IMR-90 (cell line): ENCODE data around the gene PTPRN2. TPM values are rescaled to one million over a fixed set of nuclear protein-coding genes. Genes with fewer than 3 reads are reported as not detected.

ENCODE experiments used
- ATAC-seq: fragments of 200-7000 bp; cut with Tn5 transposase; 2 replicates; pipeline ENCODE4 v1.9.1; 2020; ENCODE audit warnings: low read depth, mild to moderate bottlenecking, moderate library complexity
- BruUV-seq: library from RNA; stranded (reverse); fragments of 400-500 nt; replicated peaks from 2 replicates; lab custom pipeline; 2021; lab: Mats Ljungman, UMichigan
- CTCF ChIA-PET: fragments of 300-600 bp; formaldehyde crosslinking; extraction: SDS; loops from one replicate; lab custom pipeline; 2021; ENCODE audit warnings: antibody characterized with exemption; lab: Yijun Ruan, JAX
- POLR2A ChIA-PET: fragments of 300-600 bp; sonication (Branson Sonifier 250); formaldehyde crosslinking; loops from one replicate; lab custom pipeline; 2022; ENCODE audit warnings: antibody characterized with exemption; ENCODE audit not compliant: unreplicated experiment; lab: Charles Lee
- DNase-seq: peaks from one replicate; pipeline ENCODE4 v3.0.0; 2013
- H2AFZ ChIP-seq: replicated peaks from 2 replicates; pipeline ENCODE3; 2013; ENCODE audit warnings: low read length, mild to moderate bottlenecking; ENCODE audit not compliant: poor library complexity
- H2AK5ac ChIP-seq: 2 replicates; pipeline ENCODE4 v1.6.1; 2013; ENCODE audit warnings: low read depth, low read length, inconsistent platforms
- H2AK9ac ChIP-seq: replicated peaks from 2 replicates; pipeline ENCODE3; 2013; ENCODE audit warnings: mild to moderate bottlenecking, low read depth, low read length, moderate library complexity; ENCODE audit not compliant: poor library complexity
- H2BK120ac ChIP-seq: 2 replicates; pipeline ENCODE4 v1.6.1; 2013; ENCODE audit warnings: low read depth, low read length, inconsistent platforms
- H2BK15ac ChIP-seq: 3 replicates; pipeline ENCODE4 v1.6.1; 2013; ENCODE audit warnings: low read depth, low read length, inconsistent platforms
- H2BK20ac ChIP-seq: 2 replicates; pipeline ENCODE4 v1.6.1; 2013; ENCODE audit warnings: low read depth, mild to moderate bottlenecking, inconsistent platforms, low read length, moderate library complexity
- H2BK5ac ChIP-seq: 2 replicates; pipeline ENCODE4 v1.6.1; 2013; ENCODE audit warnings: mild to moderate bottlenecking, low read depth, low read length, inconsistent platforms; ENCODE audit not compliant: poor library complexity, severe bottlenecking
- H3K14ac ChIP-seq: replicated peaks from 2 replicates; pipeline ENCODE4 v1.6.1; 2013; ENCODE audit warnings: low read depth, low read length, inconsistent platforms
- H3K18ac ChIP-seq: 2 replicates; pipeline ENCODE4 v1.6.1; 2013; ENCODE audit warnings: low read depth, low read length, control low read depth
- H3K23ac ChIP-seq: 2 replicates; pipeline ENCODE4 v1.6.1; 2013; ENCODE audit warnings: low read depth, low read length, inconsistent platforms
- H3K27ac ChIP-seq: 2 replicates; pipeline ENCODE4 v1.5.1; 2013; ENCODE audit warnings: mild to moderate bottlenecking, control low read depth, low read length; ENCODE audit not compliant: insufficient read depth
- H3K27me3 ChIP-seq: 2 replicates; pipeline ENCODE4 v1.6.1; 2013; ENCODE audit warnings: low read length; ENCODE audit not compliant: control insufficient read depth, insufficient read depth
- H3K36me3 ChIP-seq: 2 replicates; pipeline ENCODE4 v1.6.1; 2013; ENCODE audit warnings: low read length, mixed read lengths; ENCODE audit not compliant: control insufficient read depth, insufficient read depth
- H3K4ac ChIP-seq: 2 replicates; pipeline ENCODE4 v1.6.1; 2013; ENCODE audit warnings: low read depth, low read length, inconsistent platforms
- H3K4me1 ChIP-seq: 2 replicates; pipeline ENCODE4 v1.6.1; 2013; ENCODE audit warnings: low read length, mixed read lengths; ENCODE audit not compliant: control insufficient read depth, insufficient read depth
- H3K4me2 ChIP-seq: 2 replicates; pipeline ENCODE4 v1.6.1; 2013; ENCODE audit warnings: low read depth, mild to moderate bottlenecking, control low read depth, low read length, moderate library complexity
- H3K4me3 ChIP-seq: 2 replicates; pipeline ENCODE4 v1.5.1; 2013; ENCODE audit warnings: low read depth, mild to moderate bottlenecking, control low read depth, low read length, moderate library complexity; ENCODE audit not compliant: insufficient read depth
- H3K56ac ChIP-seq: 2 replicates; pipeline ENCODE4 v1.6.1; 2013; ENCODE audit warnings: low read length, inconsistent platforms; ENCODE audit not compliant: insufficient read depth; ENCODE audit errors: extremely low read depth
- H3K79me1 ChIP-seq, 2 experiments: 2 replicates each; pipeline ENCODE4 v1.6.1; 2013; ENCODE audit warnings: low read length in 2 of 2, inconsistent platforms in 1 of 2, low read depth in 1 of 2
- H3K9ac ChIP-seq: 2 replicates; pipeline ENCODE4 v1.6.1; 2013; ENCODE audit warnings: low read depth, low read length, control low read depth
- H3K9me1 ChIP-seq: 2 replicates; pipeline ENCODE4 v1.6.1; 2013; ENCODE audit warnings: low read length, inconsistent platforms; ENCODE audit not compliant: insufficient read depth
- H3K9me3 ChIP-seq: 2 replicates; pipeline ENCODE4 v1.6.1; 2013; ENCODE audit warnings: low read length; ENCODE audit not compliant: control insufficient read depth, insufficient read depth
- H4K20me1 ChIP-seq: 2 replicates; pipeline ENCODE4 v1.6.1; 2013; ENCODE audit warnings: low read length, inconsistent platforms; ENCODE audit not compliant: insufficient read depth
- H4K5ac ChIP-seq: 2 replicates; pipeline ENCODE4 v1.6.1; 2013; ENCODE audit warnings: mild to moderate bottlenecking, low read depth, low read length, control low read depth
- H4K8ac ChIP-seq, 2 experiments: 2 replicates each; pipeline ENCODE4 v1.6.1; 2013; ENCODE audit warnings: low read depth in 2 of 2, low read length in 2 of 2, control low read depth in 1 of 2, inconsistent platforms in 1 of 2
- H4K91ac ChIP-seq: 2 replicates; pipeline ENCODE4 v1.6.1; 2013; ENCODE audit warnings: low read depth, low read length, inconsistent platforms; ENCODE audit not compliant: insufficient read depth
- CEBPB ChIP-seq: IDR thresholded peaks from 2 replicates; pipeline ENCODE4 v1.6.1; 2012; ENCODE audit warnings: low read depth, low read length, improper control_type of control experiment
- CHD1 ChIP-seq: IDR thresholded peaks from 2 replicates; pipeline ENCODE4 v1.6.1; 2012; ENCODE audit warnings: low read depth, low read length, improper control_type of control experiment
- CTCF ChIP-seq: conservative IDR thresholded peaks from 2 replicates; pipeline ENCODE4 v1.5.1; 2012; ENCODE audit warnings: mild to moderate bottlenecking, low read depth, low read length, improper control_type of control experiment
- FOS ChIP-seq: fragments of 150-350 bp; IDR thresholded peaks from 2 replicates; pipeline ENCODE4 v1.6.1; 2016; ENCODE audit warnings: low read depth, low read length
- MAZ ChIP-seq: IDR thresholded peaks from 2 replicates; pipeline ENCODE4 v1.6.1; 2012; ENCODE audit warnings: low read depth, mild to moderate bottlenecking, low read length, improper control_type of control experiment, moderate library complexity, borderline replicate concordance
- NFE2L2 ChIP-seq: fragments of 150-350 bp; IDR thresholded peaks from 2 replicates; pipeline ENCODE4 v1.6.1; 2016; ENCODE audit warnings: low read depth, mild to moderate bottlenecking, low read length
- RCOR1 ChIP-seq: IDR thresholded peaks from 2 replicates; pipeline ENCODE4 v1.6.1; 2012; ENCODE audit warnings: mild to moderate bottlenecking, low read length, improper control_type of control experiment; ENCODE audit not compliant: insufficient replicate concordance
- USF2 ChIP-seq: fragments of 150-350 bp; IDR thresholded peaks from 2 replicates; pipeline ENCODE4 v1.6.1; 2017; ENCODE audit warnings: mild to moderate bottlenecking, antibody characterized with exemption, low read length, low read depth
- WGBS, 2 experiments: methylation state at CpG; one replicate each; pipeline versions ENCODE4 v1.1.5 to v1.1.7; 2013; ENCODE audit warnings: missing lambda C conversion rate in 2 of 2; ENCODE audit not compliant: insufficient read length in 1 of 2; ENCODE audit errors: extremely low coverage in 2 of 2; 5-methylcytosine and 5-hydroxymethylcytosine counted together
- dilution Hi-C: fragments of 300-500 bp; cut with HindIII; formaldehyde crosslinking; loops from one replicate; pipeline ENCODE4 v1.14.3; 2018; ENCODE audit warnings: low sequenced_read_pairs; ENCODE audit not compliant: unreplicated experiment
- in situ Hi-C: fragments of 300-500 bp; cut with MboI; formaldehyde crosslinking; loops from 3 replicates; pipeline ENCODE4 v1.14.3; 2019; ENCODE audit warnings: low sequenced_read_pairs, inconsistent platforms, mixed read lengths
- intact Hi-C: fragments of 100-400 bp; cut with micrococcal nuclease; formaldehyde crosslinking; loops from 2 replicates; pipeline ENCODE4 v1.10.0; 2022
- polyA plus RNA-seq, 3 experiments: library from polyadenylated mRNA; depleted of rRNA; stranded (reverse); fragments of >200 nt; gene quantifications; 2 replicates each; pipeline ENCODE4 v1.2.3, GENCODE V29; 2012; ENCODE audit warnings: low replicate concordance in 1 of 3
- total RNA-seq: library from RNA; depleted of rRNA; stranded (reverse); fragments of >200 nt; gene quantifications from 2 replicates; pipeline ENCODE4 v1.2.3, GENCODE V29; 2012

PTPRN2 gene
- total and polyA plus RNA-seq, 2 of the 4 experiments (the other 2 are of a cell fraction), result 0.03 TPM; not detected in 1

- Histone ChIP-seq H2BK20ac (no peak overlapping the region), H4K91ac (no peak overlapping the region), H3K4me1 (no peaks in the 10 kb centered on the region), H4K8ac (no peak overlapping the region), H3K14ac (no peak overlapping the region), H3K4me3 (no peak overlapping the region), H2BK5ac (no peak overlapping the region), H3K27ac (no peak overlapping the region), H2BK120ac (no peak overlapping the region), H3K9ac (no peak overlapping the region), H3K79me1 (no peaks in the 10 kb centered on the region), H3K9me1 (no peaks in the 10 kb centered on the region), H2AK9ac (no peak overlapping the region), H2BK15ac (no peak overlapping the region), H3K23ac (no peak overlapping the region), H4K20me1 (no peaks in the 10 kb centered on the region), H2AK5ac (no peak overlapping the region), H3K36me3 (no peaks in the 10 kb centered on the region), H2AFZ (no peak overlapping the region), H3K4ac (no peak overlapping the region), H3K4me2 (no peak overlapping the region), H3K56ac (no peak overlapping the region), H3K9me3 (peaks cover 55% of the 10 kb centered on the region), H3K18ac (no peak overlapping the region), H3K27me3 (no peaks in the 10 kb centered on the region), H4K5ac (no peak overlapping the region)
- 70% methylated on average over 5 of the region's 13 CpGs; no CpG with 5 or more reads in 1 of the 2 experiments for WGBS, 2 experiments
- ATAC-seq (no peak), DNase-seq (no peak)
- ChIA-PET POLR2A (no interaction called here), CTCF (no interaction called here)
- in situ Hi-C loops (no loop called here), intact Hi-C loops (no loop called here), dilution Hi-C loops (no loop called here)
- BruUV-seq, result no TSS peak
- TF ChIP-seq RCOR1 (no peak), NFE2L2 (no peak), CEBPB (no peak), MAZ (no peak), CHD1 (no peak), FOS (no peak), CTCF (no peak), USF2 (no peak)
Observed at GRCh38 chr7:157853789-157854065, 733.9 kb downstream of the PTPRN2 start.
